Measurements from ENCODE around the gene LZTR1. TPM values are rescaled to one million over a fixed set of nuclear protein-coding genes. Genes with fewer than 3 reads are reported as not detected.

The LZTR1 gene
- total RNA-seq, 1 experiment from 2014 or later, result 23.4 TPM

Small RNA genes lying within 50 kb of the gene (microRNA-seq; reads per million reads assigned to microRNA genes)
- not detected for gene MIR649 (ENCODE audit: borderline number of aligned reads, borderline replicate concordance)

Other genes with a start within 250 kb of the LZTR1 start
- gene SERPIND1, start 208.2 kb upstream of the LZTR1 start, total RNA-seq (2021), result not detected in 2 replicates
- gene PI4KA, start 123.5 kb upstream of the LZTR1 start, total RNA-seq (2021), result 24.7 and 27.9 TPM in 2 replicates
- gene SNAP29, start 123.3 kb upstream of the LZTR1 start, total RNA-seq (2021), result 13.5 and 17.8 TPM in 2 replicates
- gene CRKL, start 64.9 kb upstream of the LZTR1 start, total RNA-seq (2021), result 45.8 and 49.7 TPM in 2 replicates
- 6.9 and 7.4 TPM in 2 replicates for gene AIFM3, start 15.0 kb upstream of the LZTR1 start, total RNA-seq (2021)
- gene THAP7, start 19.8 kb downstream of the LZTR1 start, total RNA-seq (2021), result 16.4 and 17.0 TPM in 2 replicates
- 2.4 and 2.7 TPM in 2 replicates for gene P2RX6, start 32.9 kb downstream of the LZTR1 start, total RNA-seq (2021)
- gene SLC7A4, start 50.3 kb downstream of the LZTR1 start, total RNA-seq (2021), result not detected in 2 replicates
- 0.25 TPM in 1 of 2 replicates, not detected in the other for gene LRRC74B, start 63.6 kb downstream of the LZTR1 start, total RNA-seq (2021)

All from PC-9 (cell line).